HPDE6-E6E7 (cell line): Measurements from ENCODE around the gene CRYBG1.
"Not testable (repeated sequence)": the region's sequence is repeated elsewhere in the genome, so short reads cannot be mapped to it uniquely, and the experiment has no call there.

ENCODE experiments used
- DNase-seq: peaks from one replicate; pipeline ENCODE4 v3.0.0; 2011; ENCODE audit warnings: missing footprints; ENCODE audit errors: extremely low spot score

CRYBG1 gene

DNA sequence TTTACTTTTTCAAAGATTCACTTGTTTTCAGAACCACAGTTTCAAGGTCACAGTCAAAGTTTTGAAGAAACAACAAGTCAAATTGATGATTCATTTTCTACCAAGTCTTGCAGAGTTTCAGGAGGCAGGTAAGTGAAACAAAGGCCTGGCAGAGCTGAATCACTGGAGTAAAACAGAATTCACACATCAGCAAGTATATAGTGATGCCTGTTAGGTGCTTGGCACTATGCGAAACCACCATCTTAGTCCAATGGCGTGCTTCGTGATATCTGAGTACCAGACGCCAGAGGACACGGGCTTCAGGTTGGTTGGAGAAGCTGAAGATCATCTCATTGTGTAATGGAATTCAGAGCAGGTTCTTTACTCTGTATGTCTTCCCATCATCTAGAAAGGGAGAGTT, 192.9 kb downstream of the CRYBG1 start:
- no peak for DNase-seq

DNA sequence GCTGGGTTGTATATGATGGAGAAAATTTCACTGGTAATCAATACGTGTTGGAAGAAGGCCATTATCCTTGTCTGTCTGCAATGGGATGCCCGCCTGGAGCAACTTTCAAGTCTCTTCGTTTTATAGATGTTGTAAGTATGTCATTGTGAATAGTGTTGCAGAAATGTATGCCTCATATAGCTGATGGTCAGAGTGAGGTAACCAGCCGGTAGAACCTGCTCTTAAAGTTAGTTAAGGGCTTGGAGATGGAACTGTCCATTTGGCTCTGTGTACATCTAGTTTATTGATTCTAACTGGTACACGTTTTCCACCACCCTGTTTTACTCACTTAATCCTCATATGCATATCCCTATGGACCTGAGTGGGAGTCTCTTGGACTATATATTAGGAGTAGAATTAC, 195.2 kb downstream of the CRYBG1 start:
- DNase-seq = no peak

GRCh38 chr6:106556368-106556960, 195.9 kb downstream of the CRYBG1 start:
- DNase-seq = no peak

GRCh38 chr6:106557837-106558236, 197.3 kb downstream of the CRYBG1 start:
- no peak for DNase-seq

DNA sequence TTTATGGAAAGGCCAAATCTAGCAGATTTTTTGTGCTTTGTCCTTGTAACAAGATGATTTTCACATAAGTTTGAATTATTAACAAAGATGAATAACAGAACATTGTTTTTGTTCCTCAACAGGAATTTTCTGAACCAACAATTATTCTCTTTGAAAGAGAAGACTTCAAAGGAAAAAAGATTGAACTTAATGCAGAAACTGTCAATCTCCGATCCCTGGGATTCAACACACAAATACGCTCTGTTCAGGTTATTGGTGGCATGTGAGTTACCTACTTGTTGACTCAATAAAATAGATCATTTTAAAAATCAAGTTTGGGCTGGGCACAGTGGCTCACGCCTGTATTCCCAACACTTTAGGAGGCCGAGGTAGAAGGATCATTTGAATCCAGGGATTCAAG, 197.8 kb downstream of the CRYBG1 start:
- no peak for DNase-seq

- not testable (repeated sequence) for DNase-seq
Measured at GRCh38 chr6:106559659-106560058, 199.1 kb downstream of the CRYBG1 start.

- DNase-seq = peak; percentile 25
Measured at GRCh38 chr6:106560996-106561685, 200.6 kb downstream of the CRYBG1 start.

GRCh38 chr6:106561686-106562405, 201.3 kb downstream of the CRYBG1 start:
- DNase-seq = no peak

DNA sequence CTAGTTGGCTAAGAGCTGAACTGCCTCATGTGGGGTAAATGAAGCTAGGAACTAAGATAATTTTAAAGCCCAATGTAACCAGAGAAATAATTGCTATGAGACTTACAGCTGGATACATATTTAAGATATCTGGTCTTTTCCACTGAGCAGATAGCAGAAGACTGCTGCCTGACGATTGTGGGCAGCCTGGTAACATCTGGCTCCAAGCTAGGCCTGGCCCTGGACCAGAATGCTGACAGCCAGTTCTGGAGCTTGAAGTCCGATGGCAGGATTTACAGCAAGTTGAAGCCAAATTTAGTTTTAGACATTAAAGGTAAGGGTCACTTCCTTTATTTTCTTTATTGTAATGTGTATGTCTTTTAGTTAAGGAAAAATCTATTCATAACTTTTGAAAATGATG, 203.1 kb downstream of the CRYBG1 start:
- DNase-seq = no peak

GRCh38 chr6:106564476-106564875, 204.0 kb downstream of the CRYBG1 start:
- DNase-seq = no peak

- DNase-seq = no peak
Measured at GRCh38 chr6:106568530-106568929, 208.0 kb downstream of the CRYBG1 start.

- DNase-seq = no peak
Measured at GRCh38 chr6:106569428-106569827, 208.9 kb downstream of the CRYBG1 start.

DNA sequence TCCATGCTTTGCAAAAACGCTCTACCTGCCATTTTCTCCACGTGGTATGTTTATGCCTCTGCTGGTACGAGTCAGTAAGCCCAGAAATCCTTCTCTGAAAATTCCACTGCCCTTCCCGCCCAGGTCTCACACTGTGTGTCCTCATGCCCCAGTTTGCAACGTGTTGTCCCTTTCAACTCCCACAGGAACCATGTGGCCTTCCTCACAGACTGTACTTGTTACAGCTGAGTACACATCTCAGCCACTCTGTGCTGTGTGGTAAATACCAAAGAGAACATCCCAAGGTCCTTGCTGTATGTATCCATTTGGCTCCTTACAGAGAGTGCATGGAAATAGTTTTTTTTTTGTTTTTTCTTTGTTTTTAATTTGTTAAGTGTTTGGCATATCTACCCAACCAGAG, 211.9 kb downstream of the CRYBG1 start:
- DNase-seq = no peak

DNA sequence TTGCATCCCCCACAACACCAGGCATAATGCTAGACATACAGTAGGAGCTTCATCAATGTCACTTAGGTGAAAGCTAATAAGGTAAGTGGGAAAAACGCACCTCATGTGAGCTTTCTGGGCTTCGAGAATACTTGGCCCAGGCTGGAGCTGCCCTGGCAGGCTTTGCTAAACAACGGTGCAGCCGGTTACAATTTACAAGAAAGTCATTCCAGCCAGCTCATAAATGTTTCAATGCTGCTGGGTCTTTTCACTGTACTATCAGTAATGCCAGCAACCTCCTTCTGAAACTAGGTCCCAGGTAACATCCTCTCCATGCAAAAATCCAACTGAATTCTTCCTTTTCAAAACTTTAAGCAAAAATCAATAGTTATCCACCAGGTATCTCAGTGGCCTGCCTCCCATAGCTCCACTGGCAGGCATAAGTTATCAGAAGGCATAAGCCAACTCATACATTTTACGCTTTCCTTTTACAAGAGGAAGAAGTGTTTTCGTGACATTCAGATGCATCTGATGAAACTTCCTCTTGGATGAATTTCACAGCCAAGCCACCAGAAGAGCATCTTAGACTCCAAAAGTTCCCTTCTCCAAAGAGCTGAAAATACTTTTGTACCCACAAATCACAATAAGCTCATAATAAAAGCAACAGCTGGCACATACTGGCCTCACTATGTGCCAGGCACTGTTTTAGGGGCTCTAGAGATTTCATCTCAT, 212.5 kb downstream of the CRYBG1 start:
- no peak for DNase-seq

DNA sequence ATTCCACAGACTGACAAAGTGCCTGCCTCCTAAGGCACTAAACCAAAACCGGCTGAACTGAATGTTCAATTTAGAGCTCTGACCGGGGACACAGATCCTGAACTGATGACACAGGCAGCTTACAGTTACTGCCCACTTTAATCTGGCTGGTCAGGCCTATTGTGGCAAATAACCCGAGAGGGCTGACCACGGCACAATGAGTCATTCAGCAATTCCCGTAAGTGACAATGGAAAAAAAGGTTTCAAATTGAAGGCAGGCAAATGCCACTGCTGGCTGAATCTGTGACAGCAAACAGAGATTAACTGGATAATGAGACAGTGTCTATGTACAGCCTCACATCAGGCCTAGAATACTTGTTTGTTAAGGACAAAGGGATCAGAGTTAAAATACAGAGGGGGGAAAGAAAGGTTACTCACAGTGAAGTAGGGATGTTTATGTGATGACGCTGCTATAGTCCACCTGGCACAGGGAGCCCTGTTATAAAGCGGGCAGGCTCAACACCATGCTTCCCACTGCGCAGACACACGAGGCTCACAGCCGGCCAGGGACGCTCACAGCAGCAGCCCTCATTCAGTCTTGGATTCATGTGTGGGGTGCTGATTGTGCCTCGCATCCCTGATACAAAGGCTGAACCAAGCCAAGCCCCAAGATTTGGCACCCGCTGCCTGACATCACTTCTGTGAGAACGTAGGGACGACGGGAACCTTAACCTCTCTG, 214.4 kb downstream of the CRYBG1 start:
- DNase-seq = no peak

GRCh38 chr6:106579281-106579680, 218.8 kb downstream of the CRYBG1 start:
- no peak for DNase-seq

- no peak for DNase-seq
Measured at GRCh38 chr6:106581468-106581867, 221.0 kb downstream of the CRYBG1 start.

DNA sequence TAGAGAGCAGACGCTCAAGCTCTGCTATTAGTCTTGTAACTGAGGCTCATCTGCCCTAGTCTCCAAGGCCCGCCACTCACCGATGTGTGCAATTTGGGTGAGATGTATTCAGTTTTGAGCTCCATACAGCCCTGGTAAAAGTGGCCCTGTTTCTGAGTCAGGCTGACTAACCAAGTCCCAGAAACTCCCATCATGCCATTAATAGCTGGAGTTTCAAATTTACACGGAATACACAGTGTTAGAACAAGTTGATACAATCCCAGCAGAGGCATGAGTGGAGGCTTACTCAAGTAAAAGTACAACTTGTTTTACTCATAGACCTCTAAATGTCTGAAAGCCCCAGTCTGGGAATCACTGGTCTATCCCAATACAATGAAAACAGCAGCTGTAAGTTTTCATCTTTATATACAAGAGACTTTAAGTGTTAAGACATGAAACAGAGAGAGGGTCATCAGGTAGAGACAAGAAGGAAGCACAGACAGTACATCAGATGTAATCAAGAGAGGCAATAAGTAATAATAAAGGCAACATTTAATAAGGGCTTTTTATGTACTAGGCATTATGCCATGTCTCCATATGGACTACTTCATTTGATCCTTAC, 226.4 kb downstream of the CRYBG1 start:
- no peak for DNase-seq

DNA sequence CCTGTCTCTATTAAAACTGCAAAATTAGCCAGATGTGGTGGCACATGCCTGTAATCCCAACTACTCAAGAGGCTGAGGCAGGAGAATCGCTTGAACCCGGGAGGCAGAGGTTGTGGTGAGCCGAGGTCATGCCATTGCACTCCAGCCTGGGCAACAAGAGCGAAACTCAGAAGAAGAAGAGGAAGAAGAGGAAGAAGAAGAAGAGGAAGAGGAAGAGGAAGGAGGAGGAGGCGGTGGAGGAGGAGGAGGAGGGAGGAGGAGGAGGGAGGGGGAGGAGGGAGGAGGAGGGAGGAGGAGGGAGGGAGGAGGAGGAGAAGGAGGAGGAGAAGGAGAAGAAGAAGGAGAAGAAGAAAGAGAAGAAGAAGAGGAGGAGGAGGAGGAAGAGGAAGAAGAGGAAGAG, 228.4 kb downstream of the CRYBG1 start:
- DNase-seq = not testable (repeated sequence)

GRCh38 chr6:106591111-106591825, 230.8 kb downstream of the CRYBG1 start:
- DNase-seq = no peak

DNA sequence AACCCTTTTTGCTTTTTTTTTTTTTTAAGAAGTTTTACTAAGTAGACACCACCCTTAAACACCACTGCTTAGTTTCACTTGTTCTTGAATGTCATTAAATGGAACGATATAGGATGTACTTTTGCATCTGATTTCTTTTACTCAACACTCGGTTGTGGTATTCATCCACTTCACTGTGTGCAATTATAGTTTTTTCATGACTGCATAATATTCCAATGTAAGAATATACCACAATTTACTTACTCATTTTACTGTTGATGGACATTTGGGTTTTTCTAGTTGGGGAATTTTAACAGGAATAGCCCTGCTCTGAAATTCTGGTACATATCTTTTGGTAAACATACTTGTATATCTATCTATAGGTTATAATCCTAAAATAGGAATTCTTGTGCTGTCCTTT, 238.9 kb downstream of the CRYBG1 start:
- DNase-seq = no peak
